Testis (tissue), 3 donors: ENCODE measurements around the gene NPTN. TPM values are rescaled to one million over a fixed set of nuclear protein-coding genes. Genes with fewer than 3 reads are reported as not detected.

Experiments used
- DNase-seq: peaks from one replicate; pipeline ENCODE4 v3.0.0-alpha.2; 2019
- H3K27ac ChIP-seq, 2 donors: fragments of 200-600 bp; sonication (generic); one replicate each; pipeline ENCODE4 v1.5.1; 2019
- H3K27me3 ChIP-seq: fragments of 200-600 bp; sonication (generic); one replicate; pipeline ENCODE4 v1.5.1; 2019
- H3K36me3 ChIP-seq: fragments of 200-600 bp; sonication (generic); one replicate; pipeline ENCODE4 v1.5.1; 2017; ENCODE audit warnings: low read depth; ENCODE audit errors: missing control alignments
- H3K4me1 ChIP-seq: fragments of 200-600 bp; sonication (generic); one replicate; pipeline ENCODE4 v1.5.1; 2019
- H3K4me3 ChIP-seq, 2 donors: fragments of 200-600 bp; sonication (generic); one replicate each; pipeline ENCODE4 v1.5.1; 2017 to 2019
- H3K9me3 ChIP-seq: fragments of 200-600 bp; sonication (generic); one replicate; pipeline ENCODE4 v1.5.1; 2017
- POLR2A ChIP-seq: fragments of 450-650 bp; IDR thresholded peaks from one replicate; pipeline ENCODE4 v1.6.1; 2017; ENCODE audit warnings: antibody characterized with exemption, mild to moderate bottlenecking, moderate library complexity
- WGBS, 2 donors: methylation state at CpG; one replicate each; pipeline ENCODE4 v1.1.5; 2018; 5-methylcytosine and 5-hydroxymethylcytosine counted together
- intact Hi-C: fragments of 100-400 bp; cut with DNase I; formaldehyde crosslinking; loops from one replicate; pipeline ENCODE4 v1.15.1; 2023; ENCODE audit warnings: low total_unique reads
- polyA plus RNA-seq: library from polyadenylated mRNA; stranded (reverse); fragments of 350-450 nt; fragmentation: Illumina TruSeq; extraction: RNeasy Lipid Tissue Mini Kit (QIAGEN cat#74804); gene quantifications from one replicate; pipeline ENCODE4 v1.2.3, GENCODE V29; 2014; ENCODE audit warnings: low read depth, low replicate concordance; ENCODE audit not compliant: insufficient read depth
- total RNA-seq, 2 donors: library from RNA; depleted of rRNA; stranded (reverse); fragments of >200 nt; gene quantifications; one replicate each; pipeline ENCODE4 v1.2.3, GENCODE V29; 2016
- TF ChIP-seq, protein P1 (sequence below), 3 experiments: fragments of 450-650 bp in 2 of 3; fragments of 200-600 bp in 1 of 3; sonication (generic) in 1 of 3; IDR thresholded peaks; one replicate each; pipeline ENCODE4 v1.5.1; 2016 to 2019; ENCODE audit warnings: antibody characterized with exemption in 3 of 3, mild to moderate bottlenecking in 2 of 3, moderate library complexity in 1 of 3

Gene NPTN
- total and polyA plus RNA-seq, 3 donors from 2014 or later = 177 to 256 (median 180) TPM

DNA sequence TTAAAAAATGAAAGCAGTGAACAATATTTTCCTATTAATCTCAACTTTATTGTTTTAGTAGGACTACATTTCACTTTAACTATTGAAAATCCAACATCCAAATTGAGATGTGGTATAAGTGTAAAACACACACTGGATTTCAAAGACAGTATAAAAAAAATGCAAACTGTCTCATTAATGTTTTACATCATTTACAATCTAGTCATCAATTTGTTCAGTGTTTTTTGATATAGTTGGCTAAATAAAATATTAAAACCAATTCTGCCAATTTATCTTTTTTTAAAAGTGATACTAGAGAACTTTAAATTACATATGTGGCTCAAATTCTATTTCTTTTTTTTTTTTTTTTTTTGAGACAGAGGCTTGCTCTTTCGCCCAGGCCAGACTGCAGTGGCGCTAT, 95.1 kb downstream of the NPTN start:
- intact Hi-C loops = no loop called here
- no peak overlapping the region for H3K27ac ChIP-seq
- H3K27me3 ChIP-seq = no peaks in the 10 kb centered on the region
- no peak for TF ChIP-seq POLR2A
- TF ChIP-seq, protein P1, sequence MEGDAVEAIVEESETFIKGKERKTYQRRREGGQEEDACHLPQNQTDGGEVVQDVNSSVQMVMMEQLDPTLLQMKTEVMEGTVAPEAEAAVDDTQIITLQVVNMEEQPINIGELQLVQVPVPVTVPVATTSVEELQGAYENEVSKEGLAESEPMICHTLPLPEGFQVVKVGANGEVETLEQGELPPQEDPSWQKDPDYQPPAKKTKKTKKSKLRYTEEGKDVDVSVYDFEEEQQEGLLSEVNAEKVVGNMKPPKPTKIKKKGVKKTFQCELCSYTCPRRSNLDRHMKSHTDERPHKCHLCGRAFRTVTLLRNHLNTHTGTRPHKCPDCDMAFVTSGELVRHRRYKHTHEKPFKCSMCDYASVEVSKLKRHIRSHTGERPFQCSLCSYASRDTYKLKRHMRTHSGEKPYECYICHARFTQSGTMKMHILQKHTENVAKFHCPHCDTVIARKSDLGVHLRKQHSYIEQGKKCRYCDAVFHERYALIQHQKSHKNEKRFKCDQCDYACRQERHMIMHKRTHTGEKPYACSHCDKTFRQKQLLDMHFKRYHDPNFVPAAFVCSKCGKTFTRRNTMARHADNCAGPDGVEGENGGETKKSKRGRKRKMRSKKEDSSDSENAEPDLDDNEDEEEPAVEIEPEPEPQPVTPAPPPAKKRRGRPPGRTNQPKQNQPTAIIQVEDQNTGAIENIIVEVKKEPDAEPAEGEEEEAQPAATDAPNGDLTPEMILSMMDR (IDR thresholded peaks at IDR 0.05) = no peak
- H3K9me3 ChIP-seq = no peaks in the 10 kb centered on the region
- H3K4me1 ChIP-seq = no peaks in the 10 kb centered on the region
- DNase-seq = no peak
- no peaks in the 10 kb centered on the region for H3K36me3 ChIP-seq
- no peak overlapping the region for H3K4me3 ChIP-seq
- 89 to 100% methylated on average over 2 of the region's 2 CpGs for WGBS, 2 donors

DNA sequence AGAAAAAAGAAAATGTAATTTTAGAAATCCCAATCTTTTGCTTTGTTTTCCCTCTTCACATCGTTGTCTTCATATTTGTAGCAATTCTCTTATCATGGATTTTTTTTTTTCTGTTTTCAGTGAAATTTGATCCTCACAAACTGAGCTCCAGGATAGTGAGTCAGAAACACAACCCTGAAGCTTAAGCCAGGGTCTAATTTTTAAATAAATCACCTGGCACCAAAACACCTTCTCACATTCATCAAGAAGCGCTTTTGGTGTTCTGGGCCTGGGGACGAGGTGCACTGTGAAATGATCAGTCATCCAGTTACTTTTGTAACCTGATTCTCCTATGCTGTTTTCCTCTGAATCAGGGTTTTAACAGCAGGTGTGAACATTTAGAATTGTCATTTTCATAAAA, 102.5 kb downstream of the NPTN start:
- no peaks in the 10 kb centered on the region for H3K36me3 ChIP-seq
- no peak overlapping the region for H3K27ac ChIP-seq
- 28 to 37% methylated on average over 3 of the region's 3 CpGs for WGBS, 2 donors
- TF ChIP-seq, protein P1 (IDR thresholded peaks at IDR 0.05) = no peak
- TF ChIP-seq POLR2A = no peak
- intact Hi-C loops = no loop called here
- no peak for DNase-seq
- peaks cover 8% of the 10 kb centered on the region for H3K4me1 ChIP-seq
- H3K9me3 ChIP-seq = no peaks in the 10 kb centered on the region
- no peaks in the 10 kb centered on the region for H3K27me3 ChIP-seq
- no peak overlapping the region for H3K4me3 ChIP-seq

DNA sequence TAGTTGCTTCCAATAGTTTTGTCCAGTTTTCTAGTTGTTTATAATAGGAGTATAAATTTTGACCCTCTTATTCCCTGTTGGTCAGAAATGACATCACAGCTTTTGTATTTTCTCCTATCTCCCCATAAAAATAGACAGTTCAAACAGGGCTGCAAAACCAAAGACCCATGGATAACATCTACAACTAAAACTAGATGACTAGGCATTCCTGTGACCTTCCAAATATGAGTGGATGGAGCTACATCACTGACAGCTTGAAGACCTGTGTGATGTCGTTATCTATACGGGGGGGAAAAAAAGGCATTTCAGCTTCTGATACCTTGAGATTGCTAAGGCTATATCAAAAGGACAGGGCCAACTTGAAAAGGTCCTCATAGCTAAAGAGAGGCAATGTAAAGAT, 105.6 kb downstream of the NPTN start:
- intact Hi-C loops = no loop called here
- Histone ChIP-seq H3K9me3 (no peaks in the 10 kb centered on the region), H3K4me3 (no peak overlapping the region), H3K27ac (no peak overlapping the region), H3K4me1 (peaks cover 8% of the 10 kb centered on the region), H3K27me3 (no peaks in the 10 kb centered on the region), H3K36me3 (no peaks in the 10 kb centered on the region)
- DNase-seq = no peak
- TF ChIP-seq, protein P1 (IDR thresholded peaks at IDR 0.05) = no peak
- no peak for TF ChIP-seq POLR2A
- WGBS, 2 donors = 73 to 79% methylated on average over 2 of the region's 2 CpGs

DNA sequence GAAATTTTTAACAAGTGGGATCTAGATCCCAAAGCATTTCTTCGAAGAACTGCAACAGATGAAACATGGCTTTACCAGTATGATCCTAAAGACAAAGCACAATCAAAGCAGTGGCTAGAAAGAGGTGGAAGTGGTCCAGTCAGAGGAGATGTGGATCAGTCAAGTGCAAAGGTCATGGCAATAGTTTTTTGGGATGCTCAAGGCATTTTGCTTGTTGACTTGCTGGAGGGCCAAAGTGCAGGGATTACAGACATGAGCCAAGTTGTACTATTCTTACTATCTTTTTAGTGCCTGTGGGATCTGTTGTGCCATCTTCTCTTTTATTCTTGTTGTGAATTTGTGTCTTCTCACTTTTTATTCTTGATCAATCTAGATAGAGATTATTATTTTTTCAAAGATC, 108.3 kb downstream of the NPTN start:
- no peaks in the 10 kb centered on the region for H3K9me3 ChIP-seq
- no peak overlapping the region for H3K4me3 ChIP-seq
- H3K27me3 ChIP-seq = no peaks in the 10 kb centered on the region
- no peaks in the 10 kb centered on the region for H3K4me1 ChIP-seq
- WGBS, 2 donors = 86 to 88% methylated on average over 1 of the region's 1 CpG
- DNase-seq = no peak
- intact Hi-C loops = no loop called here
- TF ChIP-seq, protein P1 (IDR thresholded peaks at IDR 0.05) = no peak
- no peak for TF ChIP-seq POLR2A
- H3K36me3 ChIP-seq = no peaks in the 10 kb centered on the region
- no peak overlapping the region for H3K27ac ChIP-seq

DNA sequence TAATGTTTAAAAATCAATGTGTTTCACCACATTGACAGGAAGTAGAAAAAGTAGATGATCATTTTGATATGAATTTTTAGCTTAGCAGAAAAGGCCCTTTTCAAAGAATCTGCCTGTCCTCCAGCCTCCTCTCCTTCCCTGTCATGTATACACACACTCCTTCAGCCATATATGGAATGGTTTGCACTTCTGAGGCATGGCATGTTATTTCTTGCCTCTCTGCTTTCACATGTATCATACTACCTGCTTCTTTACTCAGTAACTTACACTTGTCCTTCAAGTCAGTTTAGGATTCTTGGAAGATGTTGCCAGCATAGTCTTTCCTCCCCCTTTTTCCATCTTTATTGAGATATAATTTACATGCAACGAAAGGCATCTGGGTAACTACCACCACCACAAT, 111.2 kb downstream of the NPTN start:
- no peaks in the 10 kb centered on the region for H3K27me3 ChIP-seq
- no peak overlapping the region for H3K27ac ChIP-seq
- H3K36me3 ChIP-seq = no peaks in the 10 kb centered on the region
- no peak for DNase-seq
- peaks cover 4% of the 10 kb centered on the region for H3K4me1 ChIP-seq
- TF ChIP-seq POLR2A = no peak
- TF ChIP-seq, protein P1 (IDR thresholded peaks at IDR 0.05) = no peak
- WGBS, 2 donors = 91 to 97% methylated on average over 1 of the region's 1 CpG
- no peak overlapping the region for H3K4me3 ChIP-seq
- no peaks in the 10 kb centered on the region for H3K9me3 ChIP-seq
- intact Hi-C loops = no loop called here
